ENCODE measurements around the gene MYADML2. TPM values are rescaled to one million over a fixed set of nuclear protein-coding genes. Genes with fewer than 3 reads are reported as not detected.
A peak's percentile ranks its signal among the peaks of the same experiment; 100 is the strongest.

MYADML2 gene
- total RNA-seq, 2 donors from 2014 or later: 0.50 TPM; not detected in 1

GRCh38 chr17:81906476-81907218 is 40.4 kb downstream of the MYADML2 start:
- ATAC-seq (no peak), DNase-seq (no peak)
- intact Hi-C loops (cut with DNase I): no loop called here

GRCh38 chr17:81905993-81906392 is 41.0 kb downstream of the MYADML2 start:
- DNase-seq: no peak
- ATAC-seq: no peak
- intact Hi-C loops (cut with DNase I): no loop called here

- ATAC-seq (no peak), DNase-seq (no peak)
- intact Hi-C loops (cut with DNase I): no loop called here
Observed at GRCh38 chr17:81905424-81905875, 41.6 kb downstream of the MYADML2 start.

GRCh38 chr17:81904600-81905423 is 42.2 kb downstream of the MYADML2 start:
- intact Hi-C loops (cut with DNase I): no loop called here
- ATAC-seq (no peak), DNase-seq (no peak)

GRCh38 chr17:81903896-81904599 is 43.0 kb downstream of the MYADML2 start:
- ATAC-seq: no peak
- no peak for DNase-seq
- intact Hi-C loops (cut with DNase I): no loop called here

- DNase-seq (no peak), ATAC-seq (no peak)
- intact Hi-C loops (cut with DNase I): no loop called here
Observed at GRCh38 chr17:81903415-81903831, 43.6 kb downstream of the MYADML2 start.

GRCh38 chr17:81902653-81903414 is 44.2 kb downstream of the MYADML2 start:
- DNase-seq (no peak), ATAC-seq (peak; percentile 3 to 13)
- intact Hi-C loops (cut with DNase I): no loop called here

- ATAC-seq (peak; percentile 59 to 74), DNase-seq (no peak)
- intact Hi-C loops (cut with DNase I): no loop called here
Observed at GRCh38 chr17:81902023-81902652, 44.9 kb downstream of the MYADML2 start, which contains the start of gene NPB. Gene NPB, plus strand, starts transcription at chr17:81902238. Its CDS starts 40 bp downstream, at chr17:81902278.

- DNase-seq: no peak
- peak in 1 of 2 donors; percentile 14 for ATAC-seq
- intact Hi-C loops (cut with DNase I): no loop called here
Observed at GRCh38 chr17:81901167-81902022, 45.6 kb downstream of the MYADML2 start.

GRCh38 chr17:81900181-81900820 is 46.7 kb downstream of the MYADML2 start:
- no peak for ATAC-seq
- no peak for DNase-seq
- intact Hi-C loops (cut with DNase I): no loop called here

- intact Hi-C loops (cut with DNase I): no loop called here
- DNase-seq (no peak), ATAC-seq (no peak)
Observed at GRCh38 chr17:81899514-81900166, 47.4 kb downstream of the MYADML2 start.

- no peak for ATAC-seq
Observed at GRCh38 chr17:81898885-81899284, 48.1 kb downstream of the MYADML2 start.

GRCh38 chr17:81898029-81898866 is 48.8 kb downstream of the MYADML2 start:
- DNase-seq: no peak
- intact Hi-C loops (cut with DNase I): no loop called here

More at GRCh38 chr17:81898885-81899284, 48.1 kb downstream of the MYADML2 start:
- intact Hi-C loops (cut with DNase I): no loop called here
- no peak for DNase-seq

GRCh38 chr17:81895400-81895799 is 51.6 kb downstream of the MYADML2 start:
- intact Hi-C loops (cut with DNase I): no loop called here
- ATAC-seq (no peak), DNase-seq (no peak)

More at GRCh38 chr17:81898029-81898866, 48.8 kb downstream of the MYADML2 start:
- no peak for ATAC-seq

GRCh38 chr17:81891303-81891552 is 55.8 kb downstream of the MYADML2 start:
- DNase-seq (no peak), ATAC-seq (no peak)
- intact Hi-C loops (cut with DNase I): no loop called here
